Measurements from ENCODE around the gene DLGAP1.

The DLGAP1 gene

DNA sequence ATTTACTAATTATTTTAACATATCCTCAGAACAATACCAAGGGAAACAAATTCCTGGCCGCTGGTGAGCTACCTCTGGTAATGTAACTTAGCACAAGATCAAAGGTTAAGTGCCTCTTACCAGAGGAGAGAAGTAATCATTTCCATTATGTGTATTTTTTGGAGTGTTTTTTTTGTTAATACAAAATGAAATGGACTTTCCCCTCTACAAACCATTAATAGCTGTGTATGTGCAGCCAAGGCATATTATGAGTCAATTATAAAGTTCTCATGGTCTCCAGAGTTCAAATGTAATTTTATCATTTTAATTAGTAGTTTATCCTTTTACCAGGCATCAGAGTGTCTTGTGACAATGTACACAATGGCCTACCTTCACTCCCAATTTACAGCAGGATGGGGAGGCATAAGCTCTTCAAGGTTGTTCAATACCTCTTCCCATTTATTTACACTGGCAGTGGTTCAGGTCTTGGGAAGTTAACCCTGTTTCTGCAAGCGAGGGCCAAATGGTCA, 762.9 kb downstream of the DLGAP1 start (continued):
- TF ChIP-seq, protein P1, sequence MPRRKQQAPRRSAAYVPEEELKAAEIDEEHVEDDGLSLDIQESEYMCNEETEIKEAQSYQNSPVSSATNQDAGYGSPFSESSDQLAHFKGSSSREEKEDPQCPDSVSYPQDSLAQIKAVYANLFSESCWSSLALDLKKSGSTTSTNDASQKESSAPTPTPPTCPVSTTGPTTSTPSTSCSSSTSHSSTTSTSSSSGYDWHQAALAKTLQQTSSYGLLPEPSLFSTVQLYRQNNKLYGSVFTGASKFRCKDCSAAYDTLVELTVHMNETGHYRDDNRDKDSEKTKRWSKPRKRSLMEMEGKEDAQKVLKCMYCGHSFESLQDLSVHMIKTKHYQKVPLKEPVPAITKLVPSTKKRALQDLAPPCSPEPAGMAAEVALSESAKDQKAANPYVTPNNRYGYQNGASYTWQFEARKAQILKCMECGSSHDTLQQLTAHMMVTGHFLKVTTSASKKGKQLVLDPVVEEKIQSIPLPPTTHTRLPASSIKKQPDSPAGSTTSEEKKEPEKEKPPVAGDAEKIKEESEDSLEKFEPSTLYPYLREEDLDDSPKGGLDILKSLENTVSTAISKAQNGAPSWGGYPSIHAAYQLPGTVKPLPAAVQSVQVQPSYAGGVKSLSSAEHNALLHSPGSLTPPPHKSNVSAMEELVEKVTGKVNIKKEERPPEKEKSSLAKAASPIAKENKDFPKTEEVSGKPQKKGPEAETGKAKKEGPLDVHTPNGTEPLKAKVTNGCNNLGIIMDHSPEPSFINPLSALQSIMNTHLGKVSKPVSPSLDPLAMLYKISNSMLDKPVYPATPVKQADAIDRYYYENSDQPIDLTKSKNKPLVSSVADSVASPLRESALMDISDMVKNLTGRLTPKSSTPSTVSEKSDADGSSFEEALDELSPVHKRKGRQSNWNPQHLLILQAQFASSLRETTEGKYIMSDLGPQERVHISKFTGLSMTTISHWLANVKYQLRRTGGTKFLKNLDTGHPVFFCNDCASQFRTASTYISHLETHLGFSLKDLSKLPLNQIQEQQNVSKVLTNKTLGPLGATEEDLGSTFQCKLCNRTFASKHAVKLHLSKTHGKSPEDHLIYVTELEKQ (tag by site-specific recombination; IDR thresholded peaks at IDR 0.05; ENCODE audit: borderline replicate concordance): peak; percentile 68; the same call in 1 of the 2 replicates
- TF ChIP-seq ZNF366 (tag by site-specific recombination; conservative IDR thresholded peaks at IDR 0.05) (peak; percentile 32; the same call in 1 of the 2 replicates), ZSCAN23 (tag by site-specific recombination; IDR thresholded peaks at IDR 0.05) (no peak), ZNF600 (tag by site-specific recombination; IDR thresholded peaks at IDR 0.05) (no peak), ZNF157 (tag by site-specific recombination; IDR thresholded peaks at IDR 0.05) (no peak), ZNF16 (tag by site-specific recombination; IDR thresholded peaks at IDR 0.05; ENCODE audit: low read depth) (no peak), GLIS1 (tag by site-specific recombination; IDR thresholded peaks at IDR 0.05) (no peak), WT1 (tag by site-specific recombination; IDR thresholded peaks at IDR 0.05) (peak; percentile 97), ZNF596 (tag by site-specific recombination; IDR thresholded peaks at IDR 0.05) (no peak), ZNF155 (tag by site-specific recombination; IDR thresholded peaks at IDR 0.05) (no peak), ZNF549 (tag by site-specific recombination; IDR thresholded peaks at IDR 0.05) (no peak), ZNF404 (tag by site-specific recombination; IDR thresholded peaks at IDR 0.05) (no peak), BCL11B (tag by site-specific recombination; IDR thresholded peaks at IDR 0.05; ENCODE audit: low read depth) (no peak), ZNF701 (tag by site-specific recombination; IDR thresholded peaks at IDR 0.05) (no peak), ZNF335 (tag by site-specific recombination; conservative IDR thresholded peaks at IDR 0.05) (no peak), ZFP69B (tag by site-specific recombination; IDR thresholded peaks at IDR 0.05) (no peak), SCRT2 (tag by site-specific recombination; IDR thresholded peaks at IDR 0.05) (no peak), HOXA7 (CRISPR knock-in tag; IDR thresholded peaks at IDR 0.05; ENCODE audit: borderline replicate concordance) (no peak), ZNF416 (tag by site-specific recombination; IDR thresholded peaks at IDR 0.05) (no peak), ZBTB48 (tag by site-specific recombination; IDR thresholded peaks at IDR 0.05) (no peak), ZNF274 (IDR thresholded peaks at IDR 0.05; ENCODE audit: low read length) (no peak), ZNF274 (tag by site-specific recombination; IDR thresholded peaks at IDR 0.05; ENCODE audit: borderline replicate concordance) (no peak), ZNF768 (tag by site-specific recombination; IDR thresholded peaks at IDR 0.05) (no peak)
- TF ChIP-seq, protein P2, sequence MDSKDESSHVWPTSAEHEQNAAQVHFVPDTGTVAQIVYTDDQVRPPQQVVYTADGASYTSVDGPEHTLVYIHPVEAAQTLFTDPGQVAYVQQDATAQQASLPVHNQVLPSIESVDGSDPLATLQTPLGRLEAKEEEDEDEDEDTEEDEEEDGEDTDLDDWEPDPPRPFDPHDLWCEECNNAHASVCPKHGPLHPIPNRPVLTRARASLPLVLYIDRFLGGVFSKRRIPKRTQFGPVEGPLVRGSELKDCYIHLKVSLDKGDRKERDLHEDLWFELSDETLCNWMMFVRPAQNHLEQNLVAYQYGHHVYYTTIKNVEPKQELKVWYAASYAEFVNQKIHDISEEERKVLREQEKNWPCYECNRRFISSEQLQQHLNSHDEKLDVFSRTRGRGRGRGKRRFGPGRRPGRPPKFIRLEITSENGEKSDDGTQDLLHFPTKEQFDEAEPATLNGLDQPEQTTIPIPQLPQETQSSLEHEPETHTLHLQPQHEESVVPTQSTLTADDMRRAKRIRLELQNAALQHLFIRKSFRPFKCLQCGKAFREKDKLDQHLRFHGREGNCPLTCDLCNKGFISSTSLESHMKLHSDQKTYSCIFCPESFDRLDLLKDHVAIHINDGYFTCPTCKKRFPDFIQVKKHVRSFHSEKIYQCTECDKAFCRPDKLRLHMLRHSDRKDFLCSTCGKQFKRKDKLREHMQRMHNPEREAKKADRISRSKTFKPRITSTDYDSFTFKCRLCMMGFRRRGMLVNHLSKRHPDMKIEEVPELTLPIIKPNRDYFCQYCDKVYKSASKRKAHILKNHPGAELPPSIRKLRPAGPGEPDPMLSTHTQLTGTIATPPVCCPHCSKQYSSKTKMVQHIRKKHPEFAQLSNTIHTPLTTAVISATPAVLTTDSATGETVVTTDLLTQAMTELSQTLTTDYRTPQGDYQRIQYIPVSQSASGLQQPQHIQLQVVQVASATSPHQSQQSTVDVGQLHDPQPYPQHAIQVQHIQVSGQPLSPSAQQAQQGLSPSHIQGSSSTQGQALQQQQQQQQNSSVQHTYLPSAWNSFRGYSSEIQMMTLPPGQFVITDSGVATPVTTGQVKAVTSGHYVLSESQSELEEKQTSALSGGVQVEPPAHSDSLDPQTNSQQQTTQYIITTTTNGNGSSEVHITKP (tag by site-specific recombination; IDR thresholded peaks at IDR 0.05): peak; percentile 39
- TF ChIP-seq, protein P3, sequence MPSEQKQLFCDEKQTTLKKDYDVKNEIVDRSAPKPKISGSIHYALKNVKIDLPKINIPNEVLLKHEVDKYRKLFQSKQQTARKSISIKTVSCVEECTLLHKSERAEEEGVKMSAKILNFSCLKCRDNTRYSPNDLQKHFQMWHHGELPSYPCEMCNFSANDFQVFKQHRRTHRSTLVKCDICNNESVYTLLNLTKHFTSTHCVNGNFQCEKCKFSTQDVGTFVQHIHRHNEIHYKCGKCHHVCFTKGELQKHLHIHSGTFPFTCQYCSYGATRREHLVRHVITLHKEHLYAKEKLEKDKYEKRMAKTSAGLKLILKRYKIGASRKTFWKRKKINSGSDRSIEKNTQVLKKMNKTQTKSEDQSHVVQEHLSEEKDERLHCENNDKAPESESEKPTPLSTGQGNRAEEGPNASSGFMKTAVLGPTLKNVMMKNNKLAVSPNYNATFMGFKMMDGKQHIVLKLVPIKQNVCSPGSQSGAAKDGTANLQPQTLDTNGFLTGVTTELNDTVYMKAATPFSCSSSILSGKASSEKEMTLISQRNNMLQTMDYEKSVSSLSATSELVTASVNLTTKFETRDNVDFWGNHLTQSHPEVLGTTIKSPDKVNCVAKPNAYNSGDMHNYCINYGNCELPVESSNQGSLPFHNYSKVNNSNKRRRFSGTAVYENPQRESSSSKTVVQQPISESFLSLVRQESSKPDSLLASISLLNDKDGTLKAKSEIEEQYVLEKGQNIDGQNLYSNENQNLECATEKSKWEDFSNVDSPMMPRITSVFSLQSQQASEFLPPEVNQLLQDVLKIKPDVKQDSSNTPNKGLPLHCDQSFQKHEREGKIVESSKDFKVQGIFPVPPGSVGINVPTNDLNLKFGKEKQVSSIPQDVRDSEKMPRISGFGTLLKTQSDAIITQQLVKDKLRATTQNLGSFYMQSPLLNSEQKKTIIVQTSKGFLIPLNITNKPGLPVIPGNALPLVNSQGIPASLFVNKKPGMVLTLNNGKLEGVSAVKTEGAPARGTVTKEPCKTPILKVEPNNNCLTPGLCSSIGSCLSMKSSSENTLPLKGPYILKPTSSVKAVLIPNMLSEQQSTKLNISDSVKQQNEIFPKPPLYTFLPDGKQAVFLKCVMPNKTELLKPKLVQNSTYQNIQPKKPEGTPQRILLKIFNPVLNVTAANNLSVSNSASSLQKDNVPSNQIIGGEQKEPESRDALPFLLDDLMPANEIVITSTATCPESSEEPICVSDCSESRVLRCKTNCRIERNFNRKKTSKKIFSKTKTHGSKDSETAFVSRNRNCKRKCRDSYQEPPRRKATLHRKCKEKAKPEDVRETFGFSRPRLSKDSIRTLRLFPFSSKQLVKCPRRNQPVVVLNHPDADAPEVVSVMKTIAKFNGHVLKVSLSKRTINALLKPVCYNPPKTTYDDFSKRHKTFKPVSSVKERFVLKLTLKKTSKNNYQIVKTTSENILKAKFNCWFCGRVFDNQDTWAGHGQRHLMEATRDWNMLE (tag by site-specific recombination; conservative IDR thresholded peaks at IDR 0.05; ENCODE audit: low read depth): no peak
- TF ChIP-seq, protein P4, sequence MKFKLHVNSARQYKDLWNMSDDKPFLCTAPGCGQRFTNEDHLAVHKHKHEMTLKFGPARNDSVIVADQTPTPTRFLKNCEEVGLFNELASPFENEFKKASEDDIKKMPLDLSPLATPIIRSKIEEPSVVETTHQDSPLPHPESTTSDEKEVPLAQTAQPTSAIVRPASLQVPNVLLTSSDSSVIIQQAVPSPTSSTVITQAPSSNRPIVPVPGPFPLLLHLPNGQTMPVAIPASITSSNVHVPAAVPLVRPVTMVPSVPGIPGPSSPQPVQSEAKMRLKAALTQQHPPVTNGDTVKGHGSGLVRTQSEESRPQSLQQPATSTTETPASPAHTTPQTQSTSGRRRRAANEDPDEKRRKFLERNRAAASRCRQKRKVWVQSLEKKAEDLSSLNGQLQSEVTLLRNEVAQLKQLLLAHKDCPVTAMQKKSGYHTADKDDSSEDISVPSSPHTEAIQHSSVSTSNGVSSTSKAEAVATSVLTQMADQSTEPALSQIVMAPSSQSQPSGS (tag by site-specific recombination; IDR thresholded peaks at IDR 0.05; ENCODE audit: low read depth): no peak
- TF ChIP-seq, protein P5, sequence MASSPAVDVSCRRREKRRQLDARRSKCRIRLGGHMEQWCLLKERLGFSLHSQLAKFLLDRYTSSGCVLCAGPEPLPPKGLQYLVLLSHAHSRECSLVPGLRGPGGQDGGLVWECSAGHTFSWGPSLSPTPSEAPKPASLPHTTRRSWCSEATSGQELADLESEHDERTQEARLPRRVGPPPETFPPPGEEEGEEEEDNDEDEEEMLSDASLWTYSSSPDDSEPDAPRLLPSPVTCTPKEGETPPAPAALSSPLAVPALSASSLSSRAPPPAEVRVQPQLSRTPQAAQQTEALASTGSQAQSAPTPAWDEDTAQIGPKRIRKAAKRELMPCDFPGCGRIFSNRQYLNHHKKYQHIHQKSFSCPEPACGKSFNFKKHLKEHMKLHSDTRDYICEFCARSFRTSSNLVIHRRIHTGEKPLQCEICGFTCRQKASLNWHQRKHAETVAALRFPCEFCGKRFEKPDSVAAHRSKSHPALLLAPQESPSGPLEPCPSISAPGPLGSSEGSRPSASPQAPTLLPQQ (tag by site-specific recombination; IDR thresholded peaks at IDR 0.05): no peak
